Osteoblast (primary cell): ENCODE results near the gene SNAPC4. TPM values are rescaled to one million over a fixed set of nuclear protein-coding genes. Genes with fewer than 3 reads are reported as not detected.

Experiments used
- DNase-seq: peaks from one replicate; pipeline ENCODE4 v3.0.0; 2011; ENCODE audit warnings: low spot score, mixed read lengths; ENCODE audit not compliant: insufficient read length; ENCODE audit errors: missing footprints
- H2AFZ ChIP-seq: 2 replicates; pipeline ENCODE4 v1.6.0; 2011; ENCODE audit warnings: mild to moderate bottlenecking, low read length
- H3K27ac ChIP-seq: 2 replicates; pipeline ENCODE4 v1.5.1; 2011; ENCODE audit warnings: mild to moderate bottlenecking, low read depth, low read length, moderate library complexity
- H3K27me3 ChIP-seq: 2 replicates; pipeline ENCODE4 v1.6.0; 2012; ENCODE audit warnings: mild to moderate bottlenecking, control low read depth, inconsistent platforms, low read length, moderate library complexity; ENCODE audit not compliant: insufficient read depth
- H3K36me3 ChIP-seq: 2 replicates; pipeline ENCODE4 v1.5.1; 2011; ENCODE audit warnings: mild to moderate bottlenecking, low read length, control low read depth, moderate library complexity; ENCODE audit not compliant: insufficient read depth
- H3K4me1 ChIP-seq: 2 replicates; pipeline ENCODE4 v1.5.1; 2011; ENCODE audit warnings: mild to moderate bottlenecking, low read length, control low read depth, moderate library complexity; ENCODE audit not compliant: insufficient read depth
- H3K4me2 ChIP-seq: 2 replicates; pipeline ENCODE4 v1.6.0; 2011; ENCODE audit warnings: mild to moderate bottlenecking, low read length; ENCODE audit not compliant: insufficient read depth
- H3K4me3 ChIP-seq: fragments of 200-600 bp; sonication (generic); 3 replicates; pipeline ENCODE4 v1.5.1; 2012; ENCODE audit warnings: mild to moderate bottlenecking, low read length, inconsistent platforms; ENCODE audit not compliant: insufficient read depth
- H3K79me2 ChIP-seq: 2 replicates; pipeline ENCODE4 v1.6.0; 2012; ENCODE audit warnings: mild to moderate bottlenecking, low read length, control low read depth, inconsistent platforms; ENCODE audit not compliant: insufficient read depth
- H3K9me3 ChIP-seq: 2 replicates; pipeline ENCODE4 v1.5.1; 2011; ENCODE audit warnings: low read depth, low read length, control low read depth
- H4K20me1 ChIP-seq: 2 replicates; pipeline ENCODE4 v1.6.0; 2012; ENCODE audit warnings: mild to moderate bottlenecking, low read length, control low read depth; ENCODE audit not compliant: insufficient read depth
- CTCF ChIP-seq: IDR thresholded peaks from 2 replicates; pipeline ENCODE4 v1.5.1; 2011; ENCODE audit warnings: mild to moderate bottlenecking, low read depth, low read length, moderate library complexity; ENCODE audit errors: extremely low read depth
- total RNA-seq: library from RNA; depleted of rRNA; stranded (reverse); fragments of >200 nt; gene quantifications from 2 replicates; pipeline ENCODE4 v1.2.3, GENCODE V29; 2012

The SNAPC4 gene
- total RNA-seq, 1 donor, result 9.0 TPM

- H3K9me3 ChIP-seq, result no peaks in the 10 kb centered on the region
- H3K36me3 ChIP-seq, result no peaks in the 10 kb centered on the region
- peaks cover 10% of the 10 kb centered on the region for H4K20me1 ChIP-seq
Measured at GRCh38 chr9:136367296-136368145, 32.4 kb downstream of the SNAPC4 start.

GRCh38 chr9:136366826-136367225 lies 33.1 kb downstream of the SNAPC4 start:
- Histone ChIP-seq H3K36me3 (no peaks in the 10 kb centered on the region), H3K27me3 (no peaks in the 10 kb centered on the region), H3K9me3 (no peaks in the 10 kb centered on the region)

More at GRCh38 chr9:136367296-136368145, 32.4 kb downstream of the SNAPC4 start:
- peaks cover 12% of the 10 kb centered on the region for H3K79me2 ChIP-seq
- peaks cover 15% of the 10 kb centered on the region for H3K4me1 ChIP-seq
- no peak overlapping the region for H2AFZ ChIP-seq
- no peak overlapping the region for H3K27ac ChIP-seq
- no peaks in the 10 kb centered on the region for H3K27me3 ChIP-seq
- no peak overlapping the region for H3K4me3 ChIP-seq
- H3K4me2 ChIP-seq, result no peak overlapping the region
- no peak for TF ChIP-seq CTCF
- no peak for DNase-seq

GRCh38 chr9:136365775-136366222 lies 34.2 kb downstream of the SNAPC4 start:
- no peaks in the 10 kb centered on the region for H3K36me3 ChIP-seq
- no peak for TF ChIP-seq CTCF
- no peak overlapping the region for H3K27ac ChIP-seq
- peaks cover 10% of the 10 kb centered on the region for H4K20me1 ChIP-seq
- H2AFZ ChIP-seq, result no peak overlapping the region
- no peak for DNase-seq
- no peaks in the 10 kb centered on the region for H3K9me3 ChIP-seq
- H3K4me2 ChIP-seq, result no peak overlapping the region
- H3K4me1 ChIP-seq, result peaks cover 20% of the 10 kb centered on the region
- peaks cover 12% of the 10 kb centered on the region for H3K79me2 ChIP-seq
- H3K27me3 ChIP-seq, result no peaks in the 10 kb centered on the region
- H3K4me3 ChIP-seq, result no peak overlapping the region

More at GRCh38 chr9:136366826-136367225, 33.1 kb downstream of the SNAPC4 start:
- Histone ChIP-seq H2AFZ (no peak overlapping the region), H3K27ac (no peak overlapping the region), H3K79me2 (peaks cover 12% of the 10 kb centered on the region), H3K4me1 (peaks cover 13% of the 10 kb centered on the region), H4K20me1 (peaks cover 10% of the 10 kb centered on the region), H3K4me2 (no peak overlapping the region), H3K4me3 (no peak overlapping the region)
- DNase-seq, result no peak
- TF ChIP-seq CTCF, result no peak

GRCh38 chr9:136364942-136365774 lies 34.8 kb downstream of the SNAPC4 start:
- Histone ChIP-seq H3K9me3 (no peaks in the 10 kb centered on the region), H2AFZ (no peak overlapping the region), H3K79me2 (peaks cover 12% of the 10 kb centered on the region), H3K27me3 (no peaks in the 10 kb centered on the region), H3K36me3 (no peaks in the 10 kb centered on the region), H4K20me1 (peaks cover 10% of the 10 kb centered on the region), H3K27ac (no peak overlapping the region), H3K4me3 (no peak overlapping the region), H3K4me2 (no peak overlapping the region), H3K4me1 (peaks cover 24% of the 10 kb centered on the region)
- TF ChIP-seq CTCF, result no peak
- no peak for DNase-seq
